ENCODE measurements around the gene PXDN. TPM values are rescaled to one million over a fixed set of nuclear protein-coding genes. Genes with fewer than 3 reads are reported as not detected.

PXDN gene
- total RNA-seq, 1 donor from 2014 or later = 27.5 TPM

- intact Hi-C loops (cut with DNase I) = no loop called here
- no peak for DNase-seq (ENCODE audit: low spot score)
These were observed 157.1 kb downstream of the PXDN start for GRCh38 chr2:1586923-1587840.

DNA sequence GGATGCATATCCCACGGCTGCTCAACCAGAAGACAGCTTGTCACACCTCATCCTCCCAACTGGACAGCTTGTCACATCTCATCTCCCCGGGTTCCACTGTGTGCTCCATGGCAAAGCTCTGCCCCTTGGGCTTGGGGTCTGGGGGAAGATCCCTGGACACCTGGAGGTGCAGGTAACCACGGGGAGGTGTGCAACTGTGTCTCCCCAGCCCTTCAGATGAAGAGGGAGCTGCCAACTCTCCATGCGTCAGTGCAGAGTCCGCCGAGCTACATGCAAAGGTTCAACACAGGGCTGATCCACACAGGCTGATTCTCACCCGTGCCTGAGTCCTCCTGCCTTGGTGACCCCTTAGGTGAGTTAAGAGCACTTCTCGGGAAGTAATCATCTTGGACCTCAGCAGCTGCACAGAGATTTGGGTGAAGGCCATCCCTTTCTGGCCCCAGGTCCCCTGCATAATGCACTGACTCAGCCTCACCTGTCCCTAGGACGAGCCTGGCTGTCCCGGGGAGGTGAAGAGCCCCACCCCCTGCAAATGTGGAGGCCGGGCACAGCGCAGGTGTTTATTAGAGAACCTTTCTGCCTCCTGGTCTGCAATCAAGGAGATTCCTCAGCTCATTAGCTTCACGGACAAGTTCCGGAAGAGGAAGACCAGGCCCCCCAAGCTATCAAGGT lies 157.9 kb downstream of the PXDN start:
- intact Hi-C loops (cut with DNase I) = no loop called here
- DNase-seq (ENCODE audit: low spot score) = no peak

- intact Hi-C loops (cut with DNase I) = no loop called here
- peak; percentile 61 for DNase-seq (ENCODE audit: low spot score)
These were observed 158.7 kb downstream of the PXDN start for GRCh38 chr2:1585635-1586034.

DNA sequence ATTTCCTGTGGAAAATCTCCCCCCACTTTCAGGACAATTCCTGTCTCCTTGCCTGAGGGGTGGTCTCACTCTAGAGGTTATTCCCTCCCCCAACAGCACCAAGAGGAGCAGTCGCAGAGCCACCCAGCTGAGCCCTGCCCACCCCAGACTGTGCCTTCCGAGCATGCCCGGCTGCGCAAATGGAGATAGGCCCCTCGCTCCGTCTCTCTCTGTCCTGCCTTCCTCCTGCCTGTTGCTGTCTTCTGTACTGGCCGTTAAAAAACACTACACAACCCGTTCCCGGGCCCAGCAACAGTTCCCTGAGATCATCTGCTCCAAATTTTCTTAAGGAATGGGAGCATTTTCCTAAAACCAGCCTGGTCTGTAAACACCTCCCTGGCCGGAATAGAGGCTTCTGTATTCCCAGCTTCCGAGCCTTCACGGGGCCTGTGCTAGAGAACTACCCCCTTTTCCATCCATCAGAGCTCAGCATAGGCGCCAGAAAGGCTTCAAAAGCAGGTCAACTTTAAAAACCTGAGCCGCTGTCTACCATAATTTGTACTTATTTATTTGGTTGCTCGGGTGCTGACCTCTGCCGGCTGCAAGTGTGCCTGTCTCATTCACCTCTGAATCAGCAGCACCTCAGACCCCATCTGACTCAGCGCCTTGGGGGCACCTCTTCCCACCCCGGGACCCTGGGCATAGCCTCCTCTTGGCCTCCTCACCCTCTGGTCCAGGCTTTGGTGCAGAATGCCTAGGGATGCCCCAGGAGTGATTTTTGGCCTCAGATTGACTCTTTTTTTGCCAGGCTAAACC lies 159.4 kb downstream of the PXDN start:
- peak; percentile 70 for DNase-seq (ENCODE audit: low spot score)

GRCh38 chr2:1584051-1584531 lies 160.2 kb downstream of the PXDN start:
- DNase-seq (ENCODE audit: low spot score) = peak; percentile 66

More for the DNA sequence above, 159.4 kb downstream of the PXDN start:
- intact Hi-C loops (cut with DNase I) = no loop called here

DNA sequence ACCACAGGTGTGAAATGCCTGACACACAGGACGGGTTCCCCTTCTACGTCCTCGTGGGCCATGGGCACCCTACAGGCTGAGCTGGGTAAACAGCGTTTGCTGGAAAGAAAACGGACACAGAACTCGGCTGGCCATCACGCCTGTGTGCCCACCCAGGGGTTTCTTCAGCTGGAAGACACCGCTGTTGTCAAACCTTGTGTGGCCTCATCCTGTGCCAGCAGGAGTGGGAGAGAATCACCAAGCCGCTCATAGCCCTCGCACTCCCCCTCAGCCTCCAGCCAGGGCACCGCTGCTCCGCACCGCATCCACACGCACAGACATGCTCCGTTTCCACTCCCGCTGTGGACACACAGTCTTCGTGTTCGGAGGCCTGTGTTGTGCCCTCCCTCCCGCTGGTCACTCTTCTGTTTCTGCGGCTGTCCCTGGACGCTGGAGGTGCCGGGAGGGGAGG lies 161.4 kb downstream of the PXDN start:
- peak; percentile 67 for DNase-seq (ENCODE audit: low spot score)

More at GRCh38 chr2:1584051-1584531, 160.2 kb downstream of the PXDN start:
- intact Hi-C loops (cut with DNase I) = no loop called here

GRCh38 chr2:1581965-1582625 lies 162.2 kb downstream of the PXDN start:
- DNase-seq (ENCODE audit: low spot score) = no peak
- intact Hi-C loops (cut with DNase I) = no loop called here

More for the DNA sequence above, 161.4 kb downstream of the PXDN start:
- intact Hi-C loops (cut with DNase I) = no loop called here
